Gastroesophageal sphincter (tissue), 4 donors: ENCODE measurements around the gene CEMIP. TPM values are rescaled to one million over a fixed set of nuclear protein-coding genes. Genes with fewer than 3 reads are reported as not detected.

Source experiments
- ATAC-seq: fragments of 150-250 bp; one replicate; pipeline ENCODE4 v1.9.1; 2016; ENCODE audit warnings: mild to moderate bottlenecking, moderate library complexity
- H3K27ac ChIP-seq, 4 donors: fragments of 200-600 bp; sonication (generic) in 3 of 4; 1 replicate in 3 of 4; 2 replicates in 1 of 4; pipeline ENCODE4 v1.5.1; 2016 to 2019
- H3K27me3 ChIP-seq: fragments of 200-600 bp; sonication (generic); one replicate; pipeline ENCODE4 v1.5.1; 2019
- H3K36me3 ChIP-seq, 2 donors: fragments of 200-600 bp; sonication (generic); one replicate each; pipeline ENCODE4 v1.5.1; 2019; ENCODE audit warnings: control low read depth in 1 of 2
- H3K4me1 ChIP-seq, 3 donors: fragments of 200-600 bp; sonication (generic); 1 replicate in 2 of 3; 2 replicates in 1 of 3; pipeline ENCODE4 v1.5.1; 2016 to 2019; ENCODE audit warnings: control low read depth in 2 of 3
- H3K4me3 ChIP-seq, 2 donors: fragments of 200-600 bp; sonication (generic); one replicate each; pipeline ENCODE4 v1.5.1; 2019; ENCODE audit warnings: mild to moderate bottlenecking in 1 of 2, moderate library complexity in 1 of 2
- H3K9me3 ChIP-seq, 3 donors: fragments of 200-600 bp; sonication (generic); one replicate each; pipeline ENCODE4 v1.5.1; 2017 to 2019; ENCODE audit warnings: control low read depth in 2 of 3
- CTCF ChIP-seq, 4 experiments: fragments of 200-600 bp in 2 of 4; fragments of 450-650 bp in 2 of 4; sonication (generic) in 1 of 4; IDR thresholded peaks; one replicate each; pipeline ENCODE4 v1.5.1; 2017 to 2019; ENCODE audit warnings: antibody characterized with exemption in 4 of 4, mild to moderate bottlenecking in 2 of 4, moderate library complexity in 2 of 4
- EP300 ChIP-seq: sonication (generic); formaldehyde crosslinking; IDR thresholded peaks from one replicate; pipeline ENCODE4 v1.6.1; 2017; ENCODE audit warnings: antibody characterized with exemption, mild to moderate bottlenecking
- POLR2A ChIP-seq, 2 donors: fragments of 450-650 bp; IDR thresholded peaks; one replicate each; pipeline ENCODE4 v1.6.1; 2017; ENCODE audit warnings: antibody characterized with exemption in 2 of 2, mild to moderate bottlenecking in 2 of 2, moderate library complexity in 1 of 2
- POLR2AphosphoS5 ChIP-seq: sonication (generic); formaldehyde crosslinking; IDR thresholded peaks from one replicate; pipeline ENCODE4 v1.6.1; 2017; ENCODE audit warnings: antibody characterized with exemption
- WGBS, 2 donors: methylation state at CpG; one replicate each; pipeline ENCODE4 v1.1.5; 2018; ENCODE audit warnings: low coverage in 1 of 2; 5-methylcytosine and 5-hydroxymethylcytosine counted together
- total RNA-seq, 4 donors: library from RNA; depleted of rRNA; stranded (reverse); fragments of >200 nt; gene quantifications; one replicate each; pipeline ENCODE4 v1.1.0, GENCODE V29; 2016

The CEMIP gene
- total RNA-seq, 4 donors from 2014 or later = 0.35 to 0.54 TPM; not detected in 2

GRCh38 chr15:80932513-80932815 is 153.3 kb downstream of the CEMIP start:
- no peak overlapping the region for H3K4me3 ChIP-seq
- ATAC-seq = peak; percentile 20
- H3K27ac ChIP-seq = peak overlapping the region in 3 of 4 donors; percentile 27 to 77 (median 65)
- peaks cover 0 to 9% of the 10 kb centered on the region in 2 donors for H3K36me3 ChIP-seq
- peaks cover 0 to 26% (median 9%) of the 10 kb centered on the region in 3 donors for H3K4me1 ChIP-seq
- WGBS, 2 donors = 23 to 32% methylated on average over 3 to 4 of the region's 5 CpGs
- no peaks in the 10 kb centered on the region for H3K9me3 ChIP-seq
- H3K27me3 ChIP-seq = no peaks in the 10 kb centered on the region
- no peak for TF ChIP-seq POLR2A (IDR thresholded peaks at IDR 0.05)
- no peak for TF ChIP-seq POLR2AphosphoS5
- TF ChIP-seq EP300 = no peak
- no peak for TF ChIP-seq CTCF (IDR thresholded peaks at IDR 0.05)

DNA sequence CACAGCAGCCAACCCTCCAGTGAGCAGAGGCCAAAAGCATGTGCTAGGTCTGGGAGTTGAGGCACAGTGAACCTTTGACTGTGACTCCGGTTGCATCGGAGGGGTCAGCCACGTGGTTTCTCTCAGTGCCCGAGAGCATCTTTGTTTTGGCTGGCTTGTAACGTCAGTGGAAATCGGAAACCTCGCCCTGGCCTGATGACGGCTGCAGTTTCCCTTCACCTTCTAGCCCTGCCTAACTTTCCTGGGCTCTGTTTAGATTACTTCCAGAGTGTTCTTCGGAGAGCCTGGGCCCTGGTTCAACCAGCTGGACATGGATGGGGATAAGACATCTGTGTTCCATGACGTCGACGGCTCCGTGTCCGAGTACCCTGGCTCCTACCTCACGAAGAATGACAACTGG is 153.8 kb downstream of the CEMIP start:
- Histone ChIP-seq H3K27ac (peak overlapping the region in 3 of 4 donors; percentile 27 to 77 (median 65)), H3K4me1 (peaks cover 0 to 26% (median 9%) of the 10 kb centered on the region in 3 donors), H3K36me3 (peaks cover 0 to 15% of the 10 kb centered on the region in 2 donors), H3K4me3 (no peak overlapping the region), H3K27me3 (no peaks in the 10 kb centered on the region), H3K9me3 (no peaks in the 10 kb centered on the region)
- peak; percentile 68 for ATAC-seq
- TF ChIP-seq EP300 = peak; percentile 17
- TF ChIP-seq POLR2AphosphoS5 = peak; percentile 14
- TF ChIP-seq POLR2A (IDR thresholded peaks at IDR 0.05) = no peak
- WGBS, 2 donors = 5% methylated on average over 7 of the region's 15 CpGs; no CpG with 5 or more reads in 1 of the 2 donors

- peaks cover 0 to 31% (median 9%) of the 10 kb centered on the region in 3 donors for H3K4me1 ChIP-seq
- no peaks in the 10 kb centered on the region for H3K9me3 ChIP-seq
- ATAC-seq = no peak
- H3K27me3 ChIP-seq = no peaks in the 10 kb centered on the region
- H3K4me3 ChIP-seq = no peak overlapping the region
- WGBS, 2 donors = 74 to 78% methylated on average over 3 of the region's 3 CpGs
- peaks cover 0 to 16% of the 10 kb centered on the region in 2 donors for H3K36me3 ChIP-seq
- TF ChIP-seq EP300 (no peak), CTCF (IDR thresholded peaks at IDR 0.05) (no peak), POLR2AphosphoS5 (no peak), POLR2A (IDR thresholded peaks at IDR 0.05) (no peak)
- H3K27ac ChIP-seq = peak overlapping the region in 1 of 4 donors; percentile 69
Measured at GRCh38 chr15:80934761-80935221, 155.6 kb downstream of the CEMIP start.

DNA sequence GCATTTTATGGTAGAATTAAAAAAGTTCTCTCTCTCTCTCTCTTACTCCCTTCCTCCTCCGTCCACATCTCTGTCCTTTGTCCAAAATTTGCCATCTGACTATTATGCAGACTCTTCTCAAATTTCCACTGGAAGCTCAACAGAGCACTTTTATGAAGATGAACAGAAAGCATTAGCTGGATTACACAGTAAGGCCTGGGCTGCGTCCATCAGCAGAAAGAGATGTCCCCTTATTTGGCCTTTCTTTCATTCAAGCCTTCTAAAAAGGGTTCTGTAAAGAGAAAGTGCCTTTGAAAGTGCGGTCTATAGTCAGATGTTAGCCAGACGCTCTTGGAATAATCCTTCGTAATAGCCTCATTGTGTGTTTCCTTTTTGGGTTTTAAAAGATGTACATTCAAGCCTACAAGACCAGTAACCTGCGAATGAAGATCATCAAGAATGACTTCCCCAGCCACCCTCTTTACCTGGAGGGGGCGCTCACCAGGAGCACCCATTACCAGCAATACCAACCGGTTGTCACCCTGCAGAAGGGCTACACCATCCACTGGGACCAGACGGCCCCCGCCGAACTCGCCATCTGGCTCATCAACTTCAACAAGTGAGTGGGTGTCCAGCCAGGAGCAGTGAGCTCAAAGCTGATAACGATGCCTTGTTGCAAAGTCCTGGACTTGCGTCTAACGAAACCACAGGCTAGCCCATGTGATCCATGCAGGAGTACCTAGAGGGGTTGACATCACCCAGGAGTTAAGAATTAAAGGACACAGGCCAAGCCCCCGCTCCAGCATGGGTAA is 157.3 kb downstream of the CEMIP start:
- peak overlapping the region in 2 of 4 donors; percentile 41 to 69 for H3K27ac ChIP-seq
- H3K4me3 ChIP-seq = no peak overlapping the region
- ATAC-seq = no peak
- no peaks in the 10 kb centered on the region for H3K9me3 ChIP-seq
- TF ChIP-seq POLR2A (IDR thresholded peaks at IDR 0.05) (no peak), EP300 (no peak)
- peaks cover 0 to 30% of the 10 kb centered on the region in 2 donors for H3K36me3 ChIP-seq
- WGBS, 2 donors = 50 to 69% methylated on average over 5 to 11 of the region's 16 CpGs
- H3K27me3 ChIP-seq = no peaks in the 10 kb centered on the region
- peaks cover 0 to 41% (median 9%) of the 10 kb centered on the region in 3 donors for H3K4me1 ChIP-seq

DNA sequence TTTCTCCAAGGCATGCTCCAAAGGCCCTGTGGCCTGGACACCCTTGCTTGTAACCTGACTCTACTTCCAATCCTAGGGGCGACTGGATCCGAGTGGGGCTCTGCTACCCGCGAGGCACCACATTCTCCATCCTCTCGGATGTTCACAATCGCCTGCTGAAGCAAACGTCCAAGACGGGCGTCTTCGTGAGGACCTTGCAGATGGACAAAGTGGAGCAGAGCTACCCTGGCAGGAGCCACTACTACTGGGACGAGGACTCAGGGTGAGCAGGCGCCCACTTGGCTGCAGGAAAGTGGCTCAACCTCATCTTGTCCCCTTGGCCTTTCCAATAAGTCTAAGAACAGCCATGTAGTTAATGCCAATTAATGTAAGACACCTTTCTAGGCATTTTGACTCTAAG is 158.5 kb downstream of the CEMIP start:
- ATAC-seq = no peak

DNA sequence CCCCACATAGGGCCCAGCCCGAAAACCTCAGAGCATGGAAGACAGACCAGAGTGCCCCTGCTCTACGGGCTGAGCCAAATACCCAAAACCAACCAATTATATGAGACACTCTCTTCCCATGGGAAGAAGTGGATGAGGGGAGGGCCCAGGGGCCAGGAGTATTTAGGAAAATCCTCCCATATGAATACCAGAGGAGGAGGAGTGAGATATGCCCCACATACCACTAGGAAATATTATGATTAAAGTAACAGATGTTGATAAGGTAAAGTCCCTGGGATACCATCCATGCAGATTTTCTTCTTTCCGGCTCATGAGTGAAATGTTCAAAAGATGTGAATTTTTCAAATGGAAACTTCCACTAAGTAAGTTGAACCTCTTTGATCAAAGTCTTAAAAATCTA is 160.0 kb downstream of the CEMIP start:
- no peak overlapping the region for H3K27ac ChIP-seq
- H3K9me3 ChIP-seq = no peaks in the 10 kb centered on the region
- H3K27me3 ChIP-seq = no peaks in the 10 kb centered on the region
- peaks cover 0 to 53% of the 10 kb centered on the region in 2 donors for H3K36me3 ChIP-seq
- TF ChIP-seq POLR2A (IDR thresholded peaks at IDR 0.05) = no peak
- TF ChIP-seq CTCF (IDR thresholded peaks at IDR 0.05) = no peak
- no peak for TF ChIP-seq POLR2AphosphoS5
- no peak for TF ChIP-seq EP300
- no peak overlapping the region for H3K4me3 ChIP-seq
- H3K4me1 ChIP-seq = peaks cover 0 to 29% (median 0%) of the 10 kb centered on the region in 3 donors
- ATAC-seq = no peak
- 94 to 100% methylated on average over 2 to 3 of the region's 3 CpGs for WGBS, 2 donors

More for the DNA sequence above, 158.5 kb downstream of the CEMIP start:
- H3K27ac ChIP-seq = no peak overlapping the region
- H3K9me3 ChIP-seq = no peaks in the 10 kb centered on the region
- H3K4me3 ChIP-seq = no peak overlapping the region
- peaks cover 0 to 31% (median 5%) of the 10 kb centered on the region in 3 donors for H3K4me1 ChIP-seq
- TF ChIP-seq EP300 = no peak
- 92 to 98% methylated on average over 2 to 7 of the region's 12 CpGs for WGBS, 2 donors
- peaks cover 0 to 42% of the 10 kb centered on the region in 2 donors for H3K36me3 ChIP-seq
- H3K27me3 ChIP-seq = no peaks in the 10 kb centered on the region
